ENCODE measurements around the gene RIOK3.

DNA sequence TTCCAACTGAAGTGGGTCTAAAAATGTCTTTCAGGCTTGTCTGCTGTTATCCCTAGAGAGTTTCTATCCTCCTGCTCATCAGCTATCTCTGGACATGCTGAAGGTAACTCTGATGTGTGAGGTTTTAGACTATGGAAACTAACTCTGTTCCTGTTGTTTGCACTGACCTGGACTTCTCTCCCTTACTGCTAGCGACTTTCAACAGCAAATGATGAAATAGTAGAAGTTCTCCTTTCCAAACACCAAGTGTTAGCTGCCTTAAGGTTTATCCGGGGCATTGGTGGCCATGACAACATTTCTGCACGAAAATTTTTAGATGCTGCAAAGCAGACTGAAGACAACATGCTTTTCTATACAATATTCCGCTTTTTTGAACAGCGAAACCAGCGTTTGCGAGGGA, 77.1 kb downstream of the RIOK3 start:
- no peak for TF ChIP-seq CREB1 (CRISPR knock-in tag; IDR thresholded peaks at IDR 0.05)
- TF ChIP-seq, protein P1, sequence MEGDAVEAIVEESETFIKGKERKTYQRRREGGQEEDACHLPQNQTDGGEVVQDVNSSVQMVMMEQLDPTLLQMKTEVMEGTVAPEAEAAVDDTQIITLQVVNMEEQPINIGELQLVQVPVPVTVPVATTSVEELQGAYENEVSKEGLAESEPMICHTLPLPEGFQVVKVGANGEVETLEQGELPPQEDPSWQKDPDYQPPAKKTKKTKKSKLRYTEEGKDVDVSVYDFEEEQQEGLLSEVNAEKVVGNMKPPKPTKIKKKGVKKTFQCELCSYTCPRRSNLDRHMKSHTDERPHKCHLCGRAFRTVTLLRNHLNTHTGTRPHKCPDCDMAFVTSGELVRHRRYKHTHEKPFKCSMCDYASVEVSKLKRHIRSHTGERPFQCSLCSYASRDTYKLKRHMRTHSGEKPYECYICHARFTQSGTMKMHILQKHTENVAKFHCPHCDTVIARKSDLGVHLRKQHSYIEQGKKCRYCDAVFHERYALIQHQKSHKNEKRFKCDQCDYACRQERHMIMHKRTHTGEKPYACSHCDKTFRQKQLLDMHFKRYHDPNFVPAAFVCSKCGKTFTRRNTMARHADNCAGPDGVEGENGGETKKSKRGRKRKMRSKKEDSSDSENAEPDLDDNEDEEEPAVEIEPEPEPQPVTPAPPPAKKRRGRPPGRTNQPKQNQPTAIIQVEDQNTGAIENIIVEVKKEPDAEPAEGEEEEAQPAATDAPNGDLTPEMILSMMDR (IDR thresholded peaks at IDR 0.05), result no peak
- no peak for TF ChIP-seq NR2C2 (CRISPR knock-in tag; IDR thresholded peaks at IDR 0.05)
- TF ChIP-seq GTF2I (CRISPR knock-in tag; conservative IDR thresholded peaks at IDR 0.05), result no peak
- no peak for TF ChIP-seq TEAD4 (CRISPR knock-in tag; IDR thresholded peaks at IDR 0.05)
- TF ChIP-seq, protein P2, sequence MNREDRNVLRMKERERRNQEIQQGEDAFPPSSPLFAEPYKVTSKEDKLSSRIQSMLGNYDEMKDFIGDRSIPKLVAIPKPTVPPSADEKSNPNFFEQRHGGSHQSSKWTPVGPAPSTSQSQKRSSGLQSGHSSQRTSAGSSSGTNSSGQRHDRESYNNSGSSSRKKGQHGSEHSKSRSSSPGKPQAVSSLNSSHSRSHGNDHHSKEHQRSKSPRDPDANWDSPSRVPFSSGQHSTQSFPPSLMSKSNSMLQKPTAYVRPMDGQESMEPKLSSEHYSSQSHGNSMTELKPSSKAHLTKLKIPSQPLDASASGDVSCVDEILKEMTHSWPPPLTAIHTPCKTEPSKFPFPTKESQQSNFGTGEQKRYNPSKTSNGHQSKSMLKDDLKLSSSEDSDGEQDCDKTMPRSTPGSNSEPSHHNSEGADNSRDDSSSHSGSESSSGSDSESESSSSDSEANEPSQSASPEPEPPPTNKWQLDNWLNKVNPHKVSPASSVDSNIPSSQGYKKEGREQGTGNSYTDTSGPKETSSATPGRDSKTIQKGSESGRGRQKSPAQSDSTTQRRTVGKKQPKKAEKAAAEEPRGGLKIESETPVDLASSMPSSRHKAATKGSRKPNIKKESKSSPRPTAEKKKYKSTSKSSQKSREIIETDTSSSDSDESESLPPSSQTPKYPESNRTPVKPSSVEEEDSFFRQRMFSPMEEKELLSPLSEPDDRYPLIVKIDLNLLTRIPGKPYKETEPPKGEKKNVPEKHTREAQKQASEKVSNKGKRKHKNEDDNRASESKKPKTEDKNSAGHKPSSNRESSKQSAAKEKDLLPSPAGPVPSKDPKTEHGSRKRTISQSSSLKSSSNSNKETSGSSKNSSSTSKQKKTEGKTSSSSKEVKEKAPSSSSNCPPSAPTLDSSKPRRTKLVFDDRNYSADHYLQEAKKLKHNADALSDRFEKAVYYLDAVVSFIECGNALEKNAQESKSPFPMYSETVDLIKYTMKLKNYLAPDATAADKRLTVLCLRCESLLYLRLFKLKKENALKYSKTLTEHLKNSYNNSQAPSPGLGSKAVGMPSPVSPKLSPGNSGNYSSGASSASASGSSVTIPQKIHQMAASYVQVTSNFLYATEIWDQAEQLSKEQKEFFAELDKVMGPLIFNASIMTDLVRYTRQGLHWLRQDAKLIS (CRISPR knock-in tag; IDR thresholded peaks at IDR 0.05; ENCODE audit: borderline replicate concordance), result no peak
- TF ChIP-seq, protein P3, sequence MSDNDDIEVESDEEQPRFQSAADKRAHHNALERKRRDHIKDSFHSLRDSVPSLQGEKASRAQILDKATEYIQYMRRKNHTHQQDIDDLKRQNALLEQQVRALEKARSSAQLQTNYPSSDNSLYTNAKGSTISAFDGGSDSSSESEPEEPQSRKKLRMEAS (CRISPR knock-in tag; IDR thresholded peaks at IDR 0.05), result no peak
- TF ChIP-seq ETV6 (CRISPR knock-in tag; IDR thresholded peaks at IDR 0.05), result no peak
- TF ChIP-seq ZNF423 (CRISPR knock-in tag; IDR thresholded peaks at IDR 0.05), result no peak
